KMS-11 (cell line): ENCODE results near the gene CLIP3.
"Not testable (repeated sequence)": the region's sequence is repeated elsewhere in the genome, so short reads cannot be mapped to it uniquely, and the experiment has no call there.

ENCODE experiments used
- H2AFZ ChIP-seq: fragments of 200-600 bp; sonication (generic); 2 replicates; pipeline ENCODE4 v1.6.1; 2016; ENCODE audit warnings: antibody characterized with exemption, mixed run types, low read depth
- H3K27ac ChIP-seq: fragments of 200-600 bp; sonication (generic); 2 replicates; pipeline ENCODE4 v1.6.1; 2016; ENCODE audit warnings: mild to moderate bottlenecking, mixed run types
- H3K27me3 ChIP-seq: fragments of 200-600 bp; sonication (generic); 2 replicates; pipeline ENCODE4 v1.6.1; 2017; ENCODE audit warnings: mild to moderate bottlenecking, low read depth, mixed run types, moderate library complexity; ENCODE audit not compliant: insufficient read depth
- H3K36me3 ChIP-seq: fragments of 200-600 bp; sonication (generic); 2 replicates; pipeline ENCODE4 v1.6.1; 2017; ENCODE audit warnings: mild to moderate bottlenecking, mixed run types; ENCODE audit not compliant: insufficient read depth
- H3K4me1 ChIP-seq: fragments of 200-600 bp; sonication (generic); 2 replicates; pipeline ENCODE4 v1.6.1; 2016; ENCODE audit warnings: mild to moderate bottlenecking, low read depth, mixed run types; ENCODE audit not compliant: poor library complexity, severe bottlenecking
- H3K4me2 ChIP-seq: fragments of 200-600 bp; sonication (generic); 2 replicates; pipeline ENCODE4 v1.7.0; 2016; ENCODE audit warnings: mild to moderate bottlenecking, mixed run types
- H3K4me3 ChIP-seq: fragments of 200-600 bp; sonication (generic); IDR thresholded peaks from 2 replicates; pipeline ENCODE4 v1.6.1; 2017; ENCODE audit warnings: low read depth, low read length, mixed read lengths; ENCODE audit not compliant: insufficient read depth
- H3K79me2 ChIP-seq: fragments of 200-600 bp; sonication (generic); 2 replicates; pipeline ENCODE4 v1.6.1; 2016; ENCODE audit warnings: low read depth, mixed run types; ENCODE audit not compliant: insufficient read depth
- H3K9ac ChIP-seq: fragments of 200-600 bp; sonication (generic); 2 replicates; pipeline ENCODE4 v1.6.1; 2016; ENCODE audit warnings: mild to moderate bottlenecking, mixed run types
- H4K20me1 ChIP-seq: fragments of 200-600 bp; sonication (generic); 2 replicates; pipeline ENCODE4 v1.6.1; 2016; ENCODE audit warnings: mild to moderate bottlenecking, mixed run types; ENCODE audit not compliant: insufficient read depth
- TF ChIP-seq, protein P1 (sequence below): fragments of 200-600 bp; sonication (generic); conservative IDR thresholded peaks from 2 replicates; pipeline ENCODE4 v1.6.1; 2017; ENCODE audit warnings: low read depth, mild to moderate bottlenecking, antibody characterized with exemption, low read length, moderate library complexity, mixed read lengths

CLIP3 gene

DNA sequence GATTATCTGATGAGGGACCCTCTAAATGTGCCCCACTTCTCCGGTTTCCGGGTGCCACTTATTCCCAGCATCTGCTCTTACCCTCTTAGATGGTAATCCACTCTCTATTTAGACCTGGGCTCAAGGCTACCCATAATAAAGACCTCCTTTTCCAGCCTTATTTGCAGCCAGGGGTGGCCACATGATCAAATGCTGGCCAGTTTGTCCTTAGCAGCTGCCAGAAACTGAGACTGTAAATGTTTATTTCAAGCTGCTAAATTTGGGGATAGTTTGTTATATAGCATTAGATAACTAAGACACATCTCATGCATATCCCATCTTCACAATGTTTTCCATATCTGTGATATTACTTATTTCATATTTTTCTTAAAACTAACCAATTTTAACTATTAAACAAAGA lies 11.3 kb upstream of the CLIP3 start:
- no peaks in the 10 kb centered on the region for H3K79me2 ChIP-seq
- no peak overlapping the region for H2AFZ ChIP-seq
- TF ChIP-seq, protein P1, sequence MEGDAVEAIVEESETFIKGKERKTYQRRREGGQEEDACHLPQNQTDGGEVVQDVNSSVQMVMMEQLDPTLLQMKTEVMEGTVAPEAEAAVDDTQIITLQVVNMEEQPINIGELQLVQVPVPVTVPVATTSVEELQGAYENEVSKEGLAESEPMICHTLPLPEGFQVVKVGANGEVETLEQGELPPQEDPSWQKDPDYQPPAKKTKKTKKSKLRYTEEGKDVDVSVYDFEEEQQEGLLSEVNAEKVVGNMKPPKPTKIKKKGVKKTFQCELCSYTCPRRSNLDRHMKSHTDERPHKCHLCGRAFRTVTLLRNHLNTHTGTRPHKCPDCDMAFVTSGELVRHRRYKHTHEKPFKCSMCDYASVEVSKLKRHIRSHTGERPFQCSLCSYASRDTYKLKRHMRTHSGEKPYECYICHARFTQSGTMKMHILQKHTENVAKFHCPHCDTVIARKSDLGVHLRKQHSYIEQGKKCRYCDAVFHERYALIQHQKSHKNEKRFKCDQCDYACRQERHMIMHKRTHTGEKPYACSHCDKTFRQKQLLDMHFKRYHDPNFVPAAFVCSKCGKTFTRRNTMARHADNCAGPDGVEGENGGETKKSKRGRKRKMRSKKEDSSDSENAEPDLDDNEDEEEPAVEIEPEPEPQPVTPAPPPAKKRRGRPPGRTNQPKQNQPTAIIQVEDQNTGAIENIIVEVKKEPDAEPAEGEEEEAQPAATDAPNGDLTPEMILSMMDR, result no peak
- no peaks in the 10 kb centered on the region for H3K36me3 ChIP-seq
- H3K4me1 ChIP-seq, result no peaks in the 10 kb centered on the region
- H3K9ac ChIP-seq, result no peak overlapping the region
- no peak overlapping the region for H3K4me2 ChIP-seq
- no peaks in the 10 kb centered on the region for H4K20me1 ChIP-seq
- no peak overlapping the region for H3K4me3 ChIP-seq
- no peak overlapping the region for H3K27ac ChIP-seq
- no peaks in the 10 kb centered on the region for H3K27me3 ChIP-seq

DNA sequence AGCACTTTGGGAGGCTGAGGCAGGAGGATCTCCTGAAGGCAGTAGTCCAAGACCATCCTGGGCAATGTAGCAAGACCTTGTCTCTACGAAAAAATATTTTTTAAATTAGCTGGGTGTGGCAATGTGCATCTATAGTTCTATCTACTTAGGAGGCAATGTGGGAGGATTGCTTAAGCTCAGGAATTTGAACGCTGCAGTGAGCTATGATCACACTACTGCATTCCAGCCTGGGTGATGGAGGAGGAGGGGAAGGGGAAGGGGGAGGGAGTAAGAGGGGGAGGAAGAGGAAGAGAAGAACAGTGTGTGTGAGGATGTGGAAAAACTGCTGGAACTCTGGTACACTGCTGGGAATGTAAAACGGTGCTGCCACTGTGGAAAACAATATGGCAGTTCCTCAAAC lies 9.2 kb upstream of the CLIP3 start:
- Histone ChIP-seq H3K27ac (no peak overlapping the region), H3K4me1 (no peaks in the 10 kb centered on the region), H3K36me3 (no peaks in the 10 kb centered on the region), H3K4me2 (no peak overlapping the region), H3K4me3 (no peak overlapping the region), H3K9ac (no peak overlapping the region), H3K79me2 (no peaks in the 10 kb centered on the region), H2AFZ (no peak overlapping the region), H4K20me1 (no peaks in the 10 kb centered on the region), H3K27me3 (no peaks in the 10 kb centered on the region)
- TF ChIP-seq, protein P1, result no peak

DNA sequence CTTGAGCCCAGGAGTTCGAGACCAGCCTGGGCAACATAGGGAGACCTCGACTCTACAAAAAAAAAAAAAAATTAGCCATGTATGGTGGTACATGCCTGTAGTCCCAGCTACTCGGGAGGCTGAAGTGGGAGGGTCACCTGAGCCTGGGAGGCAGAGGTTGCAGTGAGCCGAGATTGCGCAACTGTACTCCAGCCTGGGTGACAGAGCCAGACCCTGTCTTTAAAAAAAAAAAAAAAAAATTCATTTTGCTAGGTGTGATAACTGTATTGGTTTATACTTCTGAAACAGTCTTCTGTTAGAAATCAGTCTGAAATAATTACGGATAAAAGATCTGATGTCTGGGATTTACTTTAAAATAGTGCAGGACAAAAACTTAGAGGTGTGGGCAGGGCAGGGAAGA lies 8.4 kb upstream of the CLIP3 start:
- not testable (repeated sequence) for H3K4me3 ChIP-seq, H4K20me1 ChIP-seq, H3K36me3 ChIP-seq, H3K27ac ChIP-seq, H3K4me2 ChIP-seq, H3K9ac ChIP-seq, H3K27me3 ChIP-seq, H3K79me2 ChIP-seq, H3K4me1 ChIP-seq, H2AFZ ChIP-seq

DNA sequence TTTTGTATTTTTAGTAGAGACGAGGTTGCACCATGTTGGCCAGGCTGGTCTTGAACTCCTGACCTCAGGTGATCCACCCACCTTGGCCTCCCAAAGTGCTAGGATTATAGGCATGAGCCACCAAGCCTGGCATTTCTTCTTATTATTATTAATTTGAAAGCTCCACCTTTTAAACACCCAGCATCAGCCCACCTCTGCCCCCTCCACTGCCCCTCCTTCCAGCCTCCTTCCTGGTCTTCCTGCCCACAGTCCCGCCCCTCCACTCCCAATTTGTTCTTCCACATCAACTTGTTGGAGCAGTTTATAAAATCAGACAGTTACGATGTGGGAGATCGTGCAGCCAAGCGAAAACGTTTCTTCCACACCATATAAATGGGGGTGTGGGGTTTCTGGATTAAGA lies 7.8 kb upstream of the CLIP3 start:
- H3K27me3 ChIP-seq, result no peaks in the 10 kb centered on the region
- no peak overlapping the region for H3K27ac ChIP-seq

DNA sequence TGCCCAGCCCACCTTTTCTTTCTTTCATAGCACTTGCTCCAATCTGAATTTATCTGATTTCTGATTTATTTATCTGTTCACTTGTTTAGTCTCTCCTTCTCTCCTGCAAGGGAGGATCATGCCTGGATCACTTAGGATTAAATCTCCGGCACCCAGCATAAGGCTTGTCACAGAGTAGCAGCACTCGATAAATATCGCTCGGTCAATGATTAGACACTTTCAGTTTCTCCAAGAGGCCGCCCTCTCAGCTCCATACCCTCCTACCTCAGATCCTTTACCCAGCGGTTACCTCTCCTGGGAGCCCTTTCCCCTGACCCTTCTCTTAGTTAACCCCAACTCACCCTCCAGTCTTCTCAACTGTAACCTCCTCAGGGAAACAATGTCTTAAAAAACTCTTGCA lies 1.4 kb downstream of the CLIP3 start:
- Histone ChIP-seq H2AFZ (no peak overlapping the region), H3K36me3 (no peaks in the 10 kb centered on the region), H3K4me1 (no peaks in the 10 kb centered on the region), H3K27me3 (no peaks in the 10 kb centered on the region), H3K9ac (no peak overlapping the region), H3K4me3 (no peak overlapping the region), H3K79me2 (no peaks in the 10 kb centered on the region), H3K4me2 (no peak overlapping the region), H3K27ac (no peak overlapping the region), H4K20me1 (no peaks in the 10 kb centered on the region)
- TF ChIP-seq, protein P1, result no peak

More for the DNA sequence above, 7.8 kb upstream of the CLIP3 start:
- Histone ChIP-seq H2AFZ (no peak overlapping the region), H3K4me1 (no peaks in the 10 kb centered on the region), H3K4me3 (no peak overlapping the region), H3K9ac (no peak overlapping the region), H4K20me1 (no peaks in the 10 kb centered on the region), H3K4me2 (no peak overlapping the region), H3K79me2 (no peaks in the 10 kb centered on the region), H3K36me3 (no peaks in the 10 kb centered on the region)
- TF ChIP-seq, protein P1, result no peak
